ENCODE results near the gene OTUD5. TPM values are rescaled to one million over a fixed set of nuclear protein-coding genes. Genes with fewer than 3 reads are reported as not detected.

The OTUD5 gene
- total RNA-seq, 4 donors from 2014 or later = 39.9 to 53.9 (median 48.5) TPM

DNA sequence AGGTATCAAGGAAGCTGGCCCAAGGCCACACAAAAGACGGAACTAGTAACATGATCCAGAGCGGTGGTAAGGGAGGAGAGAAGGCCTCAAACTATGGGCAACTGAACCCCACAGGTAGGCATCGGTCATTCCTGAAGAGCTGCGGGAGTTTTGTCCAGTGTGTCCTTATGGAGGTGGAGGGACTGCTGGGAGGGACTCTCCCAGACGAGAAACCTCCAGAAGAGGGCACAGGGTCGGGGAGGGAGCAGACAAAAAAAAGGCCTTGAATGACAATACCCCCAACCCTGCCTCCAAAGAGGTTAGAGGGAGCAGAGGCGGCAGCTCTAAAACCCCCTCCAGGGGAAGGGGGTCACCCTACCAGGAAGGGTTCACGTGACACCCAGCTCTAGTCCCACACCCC lies 53.2 kb downstream of the OTUD5 start:
- Histone ChIP-seq H3K4me3 (no peak overlapping the region), H3K36me3 (peaks cover 0 to 69% (median 61%) of the 10 kb centered on the region in 4 donors)

DNA sequence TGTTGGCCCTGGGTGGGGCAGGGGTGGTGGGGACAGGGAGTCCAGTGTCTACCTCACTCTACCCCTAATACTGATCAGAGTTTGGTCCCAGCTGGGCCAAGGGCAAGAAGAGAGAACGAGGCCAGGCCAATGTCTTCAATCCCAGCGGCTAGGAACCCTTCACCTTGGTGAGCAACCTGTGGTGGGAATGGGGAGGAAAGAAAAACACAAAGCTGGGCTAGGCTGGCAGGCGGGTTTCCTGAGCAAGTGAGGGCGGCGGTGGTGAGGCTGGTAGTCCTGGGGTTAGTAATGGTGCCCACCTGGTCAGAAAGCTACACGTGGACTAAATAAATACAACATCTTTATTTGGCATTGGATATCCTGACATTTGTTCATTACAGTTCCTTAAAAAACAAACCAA lies 54.1 kb downstream of the OTUD5 start:
- H3K4me3 ChIP-seq = no peak overlapping the region
- peaks cover 0 to 64% (median 61%) of the 10 kb centered on the region in 4 donors for H3K36me3 ChIP-seq
- intact Hi-C loops (cut with DNase I) = no loop called here
- no peak for DNase-seq (ENCODE audit: extremely low spot score)
- no peaks in the 10 kb centered on the region for H3K9me3 ChIP-seq
- peaks cover 3 to 16% (median 14%) of the 10 kb centered on the region in 4 donors for H3K4me1 ChIP-seq
- no peak for TF ChIP-seq EP300 (IDR thresholded peaks at IDR 0.05)
- no peak for TF ChIP-seq POLR2AphosphoS5 (IDR thresholded peaks at IDR 0.05)
- TF ChIP-seq POLR2A (IDR thresholded peaks at IDR 0.05; ENCODE audit: low read depth) = no peak
- TF ChIP-seq, protein P1, sequence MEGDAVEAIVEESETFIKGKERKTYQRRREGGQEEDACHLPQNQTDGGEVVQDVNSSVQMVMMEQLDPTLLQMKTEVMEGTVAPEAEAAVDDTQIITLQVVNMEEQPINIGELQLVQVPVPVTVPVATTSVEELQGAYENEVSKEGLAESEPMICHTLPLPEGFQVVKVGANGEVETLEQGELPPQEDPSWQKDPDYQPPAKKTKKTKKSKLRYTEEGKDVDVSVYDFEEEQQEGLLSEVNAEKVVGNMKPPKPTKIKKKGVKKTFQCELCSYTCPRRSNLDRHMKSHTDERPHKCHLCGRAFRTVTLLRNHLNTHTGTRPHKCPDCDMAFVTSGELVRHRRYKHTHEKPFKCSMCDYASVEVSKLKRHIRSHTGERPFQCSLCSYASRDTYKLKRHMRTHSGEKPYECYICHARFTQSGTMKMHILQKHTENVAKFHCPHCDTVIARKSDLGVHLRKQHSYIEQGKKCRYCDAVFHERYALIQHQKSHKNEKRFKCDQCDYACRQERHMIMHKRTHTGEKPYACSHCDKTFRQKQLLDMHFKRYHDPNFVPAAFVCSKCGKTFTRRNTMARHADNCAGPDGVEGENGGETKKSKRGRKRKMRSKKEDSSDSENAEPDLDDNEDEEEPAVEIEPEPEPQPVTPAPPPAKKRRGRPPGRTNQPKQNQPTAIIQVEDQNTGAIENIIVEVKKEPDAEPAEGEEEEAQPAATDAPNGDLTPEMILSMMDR (IDR thresholded peaks at IDR 0.05) = no peak
- 88% methylated on average over 6 of the region's 6 CpGs for WGBS
- H3K27ac ChIP-seq (replicated peaks in 1 of 4) = no peak overlapping the region
- no peaks in the 10 kb centered on the region for H3K27me3 ChIP-seq

More for the DNA sequence above, 53.2 kb downstream of the OTUD5 start:
- TF ChIP-seq EP300 (IDR thresholded peaks at IDR 0.05) (no peak), POLR2A (IDR thresholded peaks at IDR 0.05; ENCODE audit: low read depth) (no peak), POLR2AphosphoS5 (IDR thresholded peaks at IDR 0.05) (no peak)
- TF ChIP-seq, protein P1 (IDR thresholded peaks at IDR 0.05) = no peak
- Histone ChIP-seq H3K4me1 (peaks cover 3 to 7% (median 6%) of the 10 kb centered on the region in 4 donors), H3K27me3 (no peaks in the 10 kb centered on the region), H3K27ac (replicated peaks in 1 of 4) (no peak overlapping the region), H3K9me3 (no peaks in the 10 kb centered on the region)
- 85% methylated on average over 7 of the region's 8 CpGs for WGBS
- intact Hi-C loops (cut with DNase I) = no loop called here
- no peak for DNase-seq (ENCODE audit: extremely low spot score)

DNA sequence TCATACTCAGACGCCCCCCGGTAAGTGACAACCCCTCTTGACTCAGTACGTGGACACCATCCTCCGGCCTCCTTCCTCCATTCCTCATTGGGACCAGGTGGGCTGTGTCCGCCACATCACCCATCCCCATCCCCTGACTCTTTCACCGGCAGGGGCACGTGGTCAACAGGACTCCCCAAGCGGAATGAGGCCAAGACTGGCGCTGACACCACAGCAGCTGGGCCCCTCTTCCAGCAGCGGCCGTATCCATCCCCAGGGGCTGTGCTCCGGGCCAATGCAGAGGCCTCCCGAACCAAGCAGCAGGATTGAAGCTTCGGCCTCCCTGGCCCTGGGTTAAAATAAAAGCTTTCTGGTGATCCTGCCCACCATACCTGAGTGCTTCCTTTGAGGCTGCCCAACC lies 54.6 kb downstream of the OTUD5 start:
- intact Hi-C loops (cut with DNase I) = no loop called here
- H3K9me3 ChIP-seq = no peaks in the 10 kb centered on the region
- H3K27ac ChIP-seq (replicated peaks in 1 of 4) = no peak overlapping the region
- no peak for DNase-seq (ENCODE audit: extremely low spot score)
- no peaks in the 10 kb centered on the region for H3K27me3 ChIP-seq
- WGBS = 84% methylated on average over 7 of the region's 14 CpGs
- TF ChIP-seq EP300 (IDR thresholded peaks at IDR 0.05) (no peak), POLR2AphosphoS5 (IDR thresholded peaks at IDR 0.05) (no peak), POLR2A (IDR thresholded peaks at IDR 0.05; ENCODE audit: low read depth) (no peak)
- TF ChIP-seq, protein P1 (IDR thresholded peaks at IDR 0.05) = no peak
- H3K4me3 ChIP-seq = no peak overlapping the region
- H3K36me3 ChIP-seq = peaks cover 0 to 64% (median 60%) of the 10 kb centered on the region in 4 donors
- peaks cover 3 to 16% (median 15%) of the 10 kb centered on the region in 4 donors for H3K4me1 ChIP-seq

DNA sequence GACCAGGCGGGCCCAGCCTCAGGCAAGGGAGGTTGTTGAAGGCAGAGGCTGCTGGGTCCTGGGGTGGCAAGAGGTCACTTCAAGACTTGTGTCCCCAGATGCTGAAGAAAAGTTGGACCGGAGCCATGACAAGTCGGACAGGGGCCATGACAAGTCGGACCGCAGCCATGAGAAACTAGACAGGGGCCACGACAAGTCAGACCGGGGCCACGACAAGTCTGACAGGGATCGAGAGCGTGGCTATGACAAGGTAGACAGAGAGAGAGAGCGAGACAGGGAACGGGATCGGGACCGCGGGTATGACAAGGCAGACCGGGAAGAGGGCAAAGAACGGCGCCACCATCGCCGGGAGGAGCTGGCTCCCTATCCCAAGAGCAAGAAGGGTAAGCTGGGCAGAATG lies 55.3 kb downstream of the OTUD5 start:
- WGBS = 90% methylated on average over 20 of the region's 20 CpGs
- no peaks in the 10 kb centered on the region for H3K9me3 ChIP-seq
- TF ChIP-seq POLR2A (IDR thresholded peaks at IDR 0.05; ENCODE audit: low read depth) = no peak
- TF ChIP-seq EP300 (IDR thresholded peaks at IDR 0.05) = no peak
- TF ChIP-seq, protein P1 (IDR thresholded peaks at IDR 0.05) = no peak
- no peak for TF ChIP-seq POLR2AphosphoS5 (IDR thresholded peaks at IDR 0.05)

DNA sequence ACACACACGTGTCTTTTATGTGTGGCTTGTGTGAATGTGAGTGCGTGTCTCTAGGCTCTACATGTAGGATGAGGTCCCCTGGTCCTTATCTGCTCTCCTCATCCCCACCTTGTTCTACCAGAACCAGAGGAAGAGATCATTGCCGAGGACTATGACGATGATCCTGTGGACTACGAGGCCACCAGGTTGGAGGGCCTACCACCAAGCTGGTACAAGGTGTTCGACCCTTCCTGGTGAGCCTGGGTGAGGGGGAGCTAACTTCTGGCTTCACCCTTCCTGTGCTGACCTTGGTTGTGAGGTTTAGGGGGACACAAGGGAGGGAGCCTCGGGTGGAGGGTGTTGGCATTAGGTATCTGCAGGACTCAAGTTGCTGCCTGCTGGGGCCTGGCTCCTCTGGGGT lies 56.3 kb downstream of the OTUD5 start:
- no peak for DNase-seq (ENCODE audit: extremely low spot score)
- no peak overlapping the region for H3K4me3 ChIP-seq
- intact Hi-C loops (cut with DNase I) = no loop called here
- H3K27me3 ChIP-seq = no peaks in the 10 kb centered on the region
- peaks cover 0 to 60% (median 52%) of the 10 kb centered on the region in 4 donors for H3K36me3 ChIP-seq
- H3K9me3 ChIP-seq = no peaks in the 10 kb centered on the region
- no peak for TF ChIP-seq POLR2AphosphoS5 (IDR thresholded peaks at IDR 0.05)
- TF ChIP-seq, protein P1 (IDR thresholded peaks at IDR 0.05) = no peak
- TF ChIP-seq EP300 (IDR thresholded peaks at IDR 0.05) = no peak
- no peak for TF ChIP-seq POLR2A (IDR thresholded peaks at IDR 0.05; ENCODE audit: low read depth)
- H3K27ac ChIP-seq (replicated peaks in 1 of 4) = no peak overlapping the region
- peaks cover 9 to 25% (median 23%) of the 10 kb centered on the region in 4 donors for H3K4me1 ChIP-seq
- 75% methylated on average over 7 of the region's 7 CpGs for WGBS

More for the DNA sequence above, 55.3 kb downstream of the OTUD5 start:
- intact Hi-C loops (cut with DNase I) = no loop called here
- H3K4me1 ChIP-seq = peaks cover 3 to 16% (median 15%) of the 10 kb centered on the region in 4 donors
- no peaks in the 10 kb centered on the region for H3K27me3 ChIP-seq
- DNase-seq (ENCODE audit: extremely low spot score) = no peak
- no peak overlapping the region for H3K27ac ChIP-seq (replicated peaks in 1 of 4)
- H3K36me3 ChIP-seq = peaks cover 0 to 64% (median 60%) of the 10 kb centered on the region in 4 donors
- H3K4me3 ChIP-seq = no peak overlapping the region

Measured in esophagus muscularis mucosa (tissue), 4 donors.